ENCODE results near the gene FASTKD2. TPM values are rescaled to one million over a fixed set of nuclear protein-coding genes. Genes with fewer than 3 reads are reported as not detected.

Gene FASTKD2
- total and polyA plus RNA-seq, 4 donors = 9.8 to 41.4 (median 20.2) TPM

DNA sequence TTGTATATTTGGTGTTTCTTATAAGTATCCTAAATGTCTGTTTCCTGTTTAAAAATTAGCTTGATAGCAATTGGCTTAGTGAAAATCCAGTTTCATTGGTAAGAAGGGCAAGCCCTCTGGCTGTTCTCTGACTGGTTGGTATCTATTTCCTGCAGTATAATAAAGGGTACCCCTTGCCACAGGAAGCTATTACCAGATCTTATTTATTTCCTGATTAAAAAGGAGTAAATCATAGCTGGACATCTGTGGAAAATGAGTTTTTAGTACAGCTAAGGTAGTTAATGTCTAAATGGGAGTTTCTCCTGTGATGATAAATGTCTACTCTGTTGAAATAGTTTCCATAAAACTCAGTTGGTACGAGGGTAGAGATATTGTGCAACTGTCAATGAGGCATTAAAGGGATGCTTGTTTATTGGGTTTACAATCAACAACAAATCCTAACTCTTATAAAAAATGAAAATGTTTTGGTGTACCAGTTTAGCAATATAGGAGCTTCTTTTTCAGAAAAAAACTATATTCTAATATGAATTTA is 58.7 kb downstream of the FASTKD2 start:
- Histone ChIP-seq H3K27ac (ENCODE audit: low read depth in 1 of 2, low read length in 1 of 2) (peak overlapping the region in 1 of 2 donors; percentile 70), H3K4me1 (ENCODE audit: control insufficient read depth in 5 of 5, insufficient read depth in 5 of 5, low read length in 5 of 5) (peaks cover 0 to 5% (median 0%) of the 10 kb centered on the region in 5 donors), H3K4me3 (no peak overlapping the region), H3K9me3 (ENCODE audit: control insufficient read depth in 4 of 4, insufficient read depth in 3 of 4, low read length in 3 of 4) (no peaks in the 10 kb centered on the region), H3K36me3 (ENCODE audit: control insufficient read depth in 4 of 4, insufficient read depth in 4 of 4, low read length in 4 of 4) (no peaks in the 10 kb centered on the region), H3K9ac (ENCODE audit: insufficient read depth in 1 of 2, low read length in 2 of 2) (no peak overlapping the region), H3K27me3 (ENCODE audit: control insufficient read depth in 3 of 3, insufficient read depth in 3 of 3, low read length in 2 of 3) (no peaks in the 10 kb centered on the region)
- ATAC-seq (ENCODE audit: insufficient read depth, low FRiP score) = no peak
- TF ChIP-seq, protein P1, sequence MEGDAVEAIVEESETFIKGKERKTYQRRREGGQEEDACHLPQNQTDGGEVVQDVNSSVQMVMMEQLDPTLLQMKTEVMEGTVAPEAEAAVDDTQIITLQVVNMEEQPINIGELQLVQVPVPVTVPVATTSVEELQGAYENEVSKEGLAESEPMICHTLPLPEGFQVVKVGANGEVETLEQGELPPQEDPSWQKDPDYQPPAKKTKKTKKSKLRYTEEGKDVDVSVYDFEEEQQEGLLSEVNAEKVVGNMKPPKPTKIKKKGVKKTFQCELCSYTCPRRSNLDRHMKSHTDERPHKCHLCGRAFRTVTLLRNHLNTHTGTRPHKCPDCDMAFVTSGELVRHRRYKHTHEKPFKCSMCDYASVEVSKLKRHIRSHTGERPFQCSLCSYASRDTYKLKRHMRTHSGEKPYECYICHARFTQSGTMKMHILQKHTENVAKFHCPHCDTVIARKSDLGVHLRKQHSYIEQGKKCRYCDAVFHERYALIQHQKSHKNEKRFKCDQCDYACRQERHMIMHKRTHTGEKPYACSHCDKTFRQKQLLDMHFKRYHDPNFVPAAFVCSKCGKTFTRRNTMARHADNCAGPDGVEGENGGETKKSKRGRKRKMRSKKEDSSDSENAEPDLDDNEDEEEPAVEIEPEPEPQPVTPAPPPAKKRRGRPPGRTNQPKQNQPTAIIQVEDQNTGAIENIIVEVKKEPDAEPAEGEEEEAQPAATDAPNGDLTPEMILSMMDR (IDR thresholded peaks at IDR 0.05; ENCODE audit: control extremely low read depth, extremely low read depth) = no peak
- whole genome bisulfite sequencing, 2 donors = 29 to 54% methylated on average over 1 of the region's 1 CpG
- DNase-seq = no peak

DNA sequence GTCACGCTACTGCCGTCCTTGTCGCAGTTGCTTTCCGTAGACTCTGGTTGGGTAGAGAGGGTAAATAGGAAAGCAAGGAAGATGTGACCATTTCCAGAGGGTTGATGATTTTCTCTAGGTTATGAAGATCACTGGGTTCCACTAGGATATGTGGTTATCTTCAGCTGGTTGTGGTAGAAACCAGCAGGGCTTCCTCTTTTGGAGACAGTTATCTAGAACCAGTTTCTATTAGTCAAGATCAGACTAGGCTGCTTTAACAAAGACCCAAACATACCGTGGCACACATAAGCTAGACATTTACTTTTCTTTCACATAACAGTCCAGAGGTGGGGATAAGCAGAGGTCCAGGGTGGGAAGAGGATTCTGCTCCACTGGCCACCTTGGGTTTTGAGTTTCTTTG is 59.6 kb downstream of the FASTKD2 start:
- DNase-seq (no peak), ATAC-seq (ENCODE audit: insufficient read depth, low FRiP score) (no peak)
- 92% methylated on average over 5 of the region's 5 CpGs for WGBS, 2 donors

DNA sequence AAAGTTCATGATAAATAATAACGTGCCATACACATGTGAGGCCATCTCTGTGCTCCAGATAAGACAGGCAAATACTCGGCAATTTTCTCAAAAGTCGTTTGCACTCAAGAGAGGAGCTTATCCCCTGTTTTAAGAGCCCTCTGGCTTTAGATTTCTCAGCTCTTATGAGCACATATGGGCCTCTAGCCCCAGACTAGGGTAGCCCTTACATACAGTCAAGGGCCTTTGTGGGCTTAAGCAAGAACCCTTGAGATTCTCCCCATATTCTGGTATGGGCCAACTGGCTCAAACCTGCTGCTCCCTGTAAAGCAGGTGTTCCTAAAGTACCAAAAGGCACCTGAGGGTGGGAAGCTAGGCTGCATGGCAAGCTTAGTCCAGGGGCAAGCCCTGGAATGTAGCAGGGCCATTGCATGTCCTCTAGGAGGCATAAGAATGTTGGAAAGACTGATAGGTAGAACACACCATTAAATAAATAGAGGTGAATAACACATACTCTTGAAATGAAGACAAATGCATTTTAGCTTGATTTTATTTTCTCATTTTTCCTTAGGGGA is 66.1 kb downstream of the FASTKD2 start:
- ATAC-seq (ENCODE audit: insufficient read depth, low FRiP score) (peak; percentile 72), DNase-seq (peak in 2 of 3 donors; percentile 7 to 36)
- peaks cover 0 to 10% (median 4%) of the 10 kb centered on the region in 4 donors for H3K9me3 ChIP-seq (ENCODE audit: control insufficient read depth in 4 of 4, insufficient read depth in 3 of 4, low read length in 3 of 4)
- no peaks in the 10 kb centered on the region for H3K36me3 ChIP-seq (ENCODE audit: control insufficient read depth in 4 of 4, insufficient read depth in 4 of 4, low read length in 4 of 4)
- H3K9ac ChIP-seq (ENCODE audit: insufficient read depth in 1 of 2, low read length in 2 of 2) = no peak overlapping the region
- no peak overlapping the region for H3K27ac ChIP-seq (ENCODE audit: low read depth in 1 of 2, low read length in 1 of 2)
- no peaks in the 10 kb centered on the region for H3K4me1 ChIP-seq (ENCODE audit: control insufficient read depth in 5 of 5, insufficient read depth in 5 of 5, low read length in 5 of 5)
- no peak overlapping the region for H3K4me3 ChIP-seq
- H3K27me3 ChIP-seq (ENCODE audit: control insufficient read depth in 3 of 3, insufficient read depth in 3 of 3, low read length in 2 of 3) = no peaks in the 10 kb centered on the region
- TF ChIP-seq, protein P1 (IDR thresholded peaks at IDR 0.05; ENCODE audit: control extremely low read depth, extremely low read depth) = no peak
- 70 to 89% methylated on average over 3 of the region's 3 CpGs for WGBS, 2 donors

More for the DNA sequence above, 59.6 kb downstream of the FASTKD2 start:
- Histone ChIP-seq H3K4me3 (no peak overlapping the region), H3K27me3 (ENCODE audit: control insufficient read depth in 3 of 3, insufficient read depth in 3 of 3, low read length in 2 of 3) (no peaks in the 10 kb centered on the region), H3K27ac (ENCODE audit: low read depth in 1 of 2, low read length in 1 of 2) (no peak overlapping the region), H3K36me3 (ENCODE audit: control insufficient read depth in 4 of 4, insufficient read depth in 4 of 4, low read length in 4 of 4) (no peaks in the 10 kb centered on the region), H3K4me1 (ENCODE audit: control insufficient read depth in 5 of 5, insufficient read depth in 5 of 5, low read length in 5 of 5) (peaks cover 0 to 5% (median 0%) of the 10 kb centered on the region in 5 donors), H3K9me3 (ENCODE audit: control insufficient read depth in 4 of 4, insufficient read depth in 3 of 4, low read length in 3 of 4) (no peaks in the 10 kb centered on the region), H3K9ac (ENCODE audit: insufficient read depth in 1 of 2, low read length in 2 of 2) (no peak overlapping the region)
- TF ChIP-seq, protein P1 (IDR thresholded peaks at IDR 0.05; ENCODE audit: control extremely low read depth, extremely low read depth) = no peak
